Measurements from ENCODE around the gene ADAMTSL2.

ADAMTSL2 gene

GRCh38 chr9:133527444-133527920, 7.0 kb upstream of the ADAMTSL2 start:
- Histone ChIP-seq H3K9me3 (ENCODE audit: insufficient read depth, low read length) (no peaks in the 10 kb centered on the region), H3K4me1 (ENCODE audit: low read length) (no peaks in the 10 kb centered on the region), H3K79me2 (ENCODE audit: low read length) (no peaks in the 10 kb centered on the region), H2AFZ (ENCODE audit: low read depth, low read length) (no peak overlapping the region), H3K36me3 (replicated peaks; ENCODE audit: low read depth, low read length) (no peaks in the 10 kb centered on the region), H4K20me1 (ENCODE audit: insufficient read depth, low read length) (no peaks in the 10 kb centered on the region), H3K4me3 (ENCODE audit: low read length) (no peak overlapping the region), H3K27ac (ENCODE audit: low read length) (no peak overlapping the region), H3K4me2 (ENCODE audit: low read length) (no peak overlapping the region), H3K9ac (ENCODE audit: low read length) (no peak overlapping the region), H3K27me3 (ENCODE audit: low read depth, low read length) (peaks cover 56% of the 10 kb centered on the region)
- TF ChIP-seq CTCF (IDR thresholded peaks at IDR 0.05; ENCODE audit: low read depth, low read length), result no peak
- TF ChIP-seq EZH2phosphoT487 (IDR thresholded peaks at IDR 0.05; ENCODE audit: low read depth), result no peak

DNA sequence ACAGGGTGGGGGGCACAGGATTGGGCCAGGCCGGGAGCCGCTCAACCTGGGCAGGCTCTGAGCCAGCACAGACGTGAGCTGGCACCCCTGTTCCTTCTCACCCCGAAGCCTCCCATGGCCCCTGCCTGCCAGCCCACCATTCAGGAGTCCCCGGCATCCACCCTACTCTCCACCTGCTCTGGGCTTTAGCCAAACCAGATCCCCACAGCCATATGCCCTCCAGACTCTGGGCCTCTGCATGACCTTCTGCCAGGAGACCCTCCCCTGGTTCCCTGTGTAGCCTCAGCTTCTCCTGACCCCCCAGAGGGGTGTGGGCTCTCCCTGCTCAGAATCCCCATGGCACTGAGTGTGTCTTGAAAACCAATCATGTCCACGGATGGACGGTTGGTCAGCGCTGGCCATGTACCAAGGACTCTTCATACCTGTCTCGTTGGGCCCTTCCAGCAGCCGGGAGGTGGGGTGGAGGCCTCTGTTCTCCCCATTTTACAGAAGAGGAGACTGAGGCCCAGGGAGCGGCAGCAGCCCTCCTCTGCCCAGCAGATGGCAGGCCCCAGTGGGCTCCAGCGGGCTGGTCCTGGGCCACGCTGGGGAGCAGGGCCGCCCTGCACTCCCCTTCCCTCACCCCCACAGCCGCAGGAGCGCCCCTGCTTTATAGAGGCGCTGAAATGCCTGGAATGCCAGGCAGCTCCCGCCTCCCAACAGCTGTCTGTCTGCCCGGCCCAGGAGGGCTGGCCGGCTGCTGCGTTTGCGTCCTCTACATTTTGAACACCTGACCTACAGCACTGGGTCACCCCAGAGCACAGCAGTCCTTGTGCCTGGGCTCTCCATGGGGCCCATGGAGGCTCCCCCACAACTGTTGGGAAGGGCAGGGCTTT, 6.3 kb upstream of the ADAMTSL2 start:
- H3K36me3 ChIP-seq (replicated peaks; ENCODE audit: low read depth, low read length), result no peaks in the 10 kb centered on the region
- H3K9ac ChIP-seq (ENCODE audit: low read length), result no peak overlapping the region
- H4K20me1 ChIP-seq (ENCODE audit: insufficient read depth, low read length), result no peaks in the 10 kb centered on the region
- peaks cover 51% of the 10 kb centered on the region for H3K27me3 ChIP-seq (ENCODE audit: low read depth, low read length)
- H3K9me3 ChIP-seq (ENCODE audit: insufficient read depth, low read length), result no peaks in the 10 kb centered on the region
- H3K4me3 ChIP-seq (ENCODE audit: low read length), result no peak overlapping the region
- no peaks in the 10 kb centered on the region for H3K79me2 ChIP-seq (ENCODE audit: low read length)
- no peak overlapping the region for H2AFZ ChIP-seq (ENCODE audit: low read depth, low read length)
- no peak overlapping the region for H3K4me2 ChIP-seq (ENCODE audit: low read length)
- no peak for TF ChIP-seq CTCF (IDR thresholded peaks at IDR 0.05; ENCODE audit: low read depth, low read length)
- no peak for TF ChIP-seq EZH2phosphoT487 (IDR thresholded peaks at IDR 0.05; ENCODE audit: low read depth)
- H3K4me1 ChIP-seq (ENCODE audit: low read length), result no peaks in the 10 kb centered on the region
- no peak overlapping the region for H3K27ac ChIP-seq (ENCODE audit: low read length)

GRCh38 chr9:133528876-133529241, 5.6 kb upstream of the ADAMTSL2 start:
- Histone ChIP-seq H4K20me1 (ENCODE audit: insufficient read depth, low read length) (no peaks in the 10 kb centered on the region), H3K79me2 (ENCODE audit: low read length) (no peaks in the 10 kb centered on the region), H3K9me3 (ENCODE audit: insufficient read depth, low read length) (no peaks in the 10 kb centered on the region), H3K9ac (ENCODE audit: low read length) (no peak overlapping the region), H3K27ac (ENCODE audit: low read length) (no peak overlapping the region), H3K4me2 (ENCODE audit: low read length) (no peak overlapping the region), H3K4me3 (ENCODE audit: low read length) (no peak overlapping the region), H2AFZ (ENCODE audit: low read depth, low read length) (no peak overlapping the region), H3K27me3 (ENCODE audit: low read depth, low read length) (peaks cover 50% of the 10 kb centered on the region), H3K36me3 (replicated peaks; ENCODE audit: low read depth, low read length) (no peaks in the 10 kb centered on the region), H3K4me1 (ENCODE audit: low read length) (no peaks in the 10 kb centered on the region)
- TF ChIP-seq CTCF (IDR thresholded peaks at IDR 0.05; ENCODE audit: low read depth, low read length) (no peak), EZH2phosphoT487 (IDR thresholded peaks at IDR 0.05; ENCODE audit: low read depth) (no peak)

DNA sequence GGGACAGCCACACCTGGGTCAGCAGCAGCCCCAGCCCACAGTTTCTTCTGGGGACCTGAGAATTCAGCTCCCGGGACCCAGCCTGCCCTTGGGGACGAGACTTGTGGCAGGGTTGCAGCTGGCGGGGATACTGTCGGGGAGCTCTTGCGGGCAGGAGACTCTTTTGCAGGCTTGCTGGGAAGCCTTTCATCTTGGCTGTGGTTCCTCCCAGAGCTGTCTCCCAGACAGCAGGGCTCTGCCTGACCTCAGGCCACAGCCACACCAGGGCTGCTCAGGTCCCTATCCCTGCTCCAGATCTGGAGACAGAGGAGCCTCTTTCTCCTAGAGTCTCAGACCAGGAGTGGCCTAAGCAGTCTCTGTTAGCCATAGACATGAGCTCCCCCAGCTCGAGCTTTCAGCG, 5.0 kb upstream of the ADAMTSL2 start:
- Histone ChIP-seq H3K4me3 (ENCODE audit: low read length) (no peak overlapping the region), H3K9ac (ENCODE audit: low read length) (no peak overlapping the region), H3K9me3 (ENCODE audit: insufficient read depth, low read length) (no peaks in the 10 kb centered on the region), H3K4me1 (ENCODE audit: low read length) (no peaks in the 10 kb centered on the region), H3K36me3 (replicated peaks; ENCODE audit: low read depth, low read length) (no peaks in the 10 kb centered on the region), H3K27me3 (ENCODE audit: low read depth, low read length) (peaks cover 50% of the 10 kb centered on the region), H2AFZ (ENCODE audit: low read depth, low read length) (no peak overlapping the region), H3K4me2 (ENCODE audit: low read length) (no peak overlapping the region), H3K79me2 (ENCODE audit: low read length) (no peaks in the 10 kb centered on the region), H4K20me1 (ENCODE audit: insufficient read depth, low read length) (no peaks in the 10 kb centered on the region), H3K27ac (ENCODE audit: low read length) (no peak overlapping the region)
- TF ChIP-seq CTCF (IDR thresholded peaks at IDR 0.05; ENCODE audit: low read depth, low read length) (no peak), EZH2phosphoT487 (IDR thresholded peaks at IDR 0.05; ENCODE audit: low read depth) (no peak)
